ENCODE results near the gene MFN2. TPM values are rescaled to one million over a fixed set of nuclear protein-coding genes. Genes with fewer than 3 reads are reported as not detected.

The MFN2 gene
- total RNA-seq, 2 experiments from 2014 or later: 28.3 to 52.7 TPM

GRCh38 chr1:11977625-11978024 is 2.6 kb upstream of the MFN2 start:
- H3K27ac ChIP-seq (ENCODE audit: low read depth, low read length, poor library complexity, severe bottlenecking): no peak overlapping the region
- intact Hi-C loops (cut with micrococcal nuclease; ENCODE audit: unreplicated experiment): no loop called here
- DNase-seq (ENCODE audit: low spot score): no peak
- no peak overlapping the region for H3K4me3 ChIP-seq (ENCODE audit: low read depth, low read length, poor library complexity, severe bottlenecking)
- BruUV-seq (replicated peaks): no TSS peak
- ChIA-PET CTCF (ENCODE audit: unreplicated experiment) (no interaction called here), POLR2A (interaction anchor here (0.6 to 0.7 kb wide), 3 partner anchors 55 to 101 kb away, joined by 3 to 5 read pairs (median 4); no protein-coding TSS in a partner anchor)
- no peak overlapping the region for H3K4me2 ChIP-seq (ENCODE audit: low read length)
- H3K79me2 ChIP-seq (ENCODE audit: insufficient read depth, low read depth, low read length): peaks cover 22% of the 10 kb centered on the region
- TF ChIP-seq, protein P1, sequence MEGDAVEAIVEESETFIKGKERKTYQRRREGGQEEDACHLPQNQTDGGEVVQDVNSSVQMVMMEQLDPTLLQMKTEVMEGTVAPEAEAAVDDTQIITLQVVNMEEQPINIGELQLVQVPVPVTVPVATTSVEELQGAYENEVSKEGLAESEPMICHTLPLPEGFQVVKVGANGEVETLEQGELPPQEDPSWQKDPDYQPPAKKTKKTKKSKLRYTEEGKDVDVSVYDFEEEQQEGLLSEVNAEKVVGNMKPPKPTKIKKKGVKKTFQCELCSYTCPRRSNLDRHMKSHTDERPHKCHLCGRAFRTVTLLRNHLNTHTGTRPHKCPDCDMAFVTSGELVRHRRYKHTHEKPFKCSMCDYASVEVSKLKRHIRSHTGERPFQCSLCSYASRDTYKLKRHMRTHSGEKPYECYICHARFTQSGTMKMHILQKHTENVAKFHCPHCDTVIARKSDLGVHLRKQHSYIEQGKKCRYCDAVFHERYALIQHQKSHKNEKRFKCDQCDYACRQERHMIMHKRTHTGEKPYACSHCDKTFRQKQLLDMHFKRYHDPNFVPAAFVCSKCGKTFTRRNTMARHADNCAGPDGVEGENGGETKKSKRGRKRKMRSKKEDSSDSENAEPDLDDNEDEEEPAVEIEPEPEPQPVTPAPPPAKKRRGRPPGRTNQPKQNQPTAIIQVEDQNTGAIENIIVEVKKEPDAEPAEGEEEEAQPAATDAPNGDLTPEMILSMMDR (conservative IDR thresholded peaks at IDR 0.05; ENCODE audit: low read length): no peak
- no peak for TF ChIP-seq EZH2phosphoT487 (IDR thresholded peaks at IDR 0.05; ENCODE audit: borderline replicate concordance, low read depth, low read length)
- H3K9me2 ChIP-seq (ENCODE audit: insufficient read depth, low read length): no peaks in the 10 kb centered on the region
- H2AFZ ChIP-seq (ENCODE audit: low read length): no peak overlapping the region
- peaks cover 8% of the 10 kb centered on the region for H3K36me3 ChIP-seq (ENCODE audit: insufficient read depth, low read length)
- H4K20me1 ChIP-seq (ENCODE audit: insufficient read depth, low read length): no peaks in the 10 kb centered on the region
- peaks cover 21% of the 10 kb centered on the region for H3K4me1 ChIP-seq (ENCODE audit: insufficient read depth, low read length, poor library complexity, severe bottlenecking)
- no peaks in the 10 kb centered on the region for H3K9me3 ChIP-seq (ENCODE audit: low read length)

- Histone ChIP-seq H3K27ac (ENCODE audit: low read depth, low read length, poor library complexity, severe bottlenecking) (no peak overlapping the region), H3K36me3 (ENCODE audit: insufficient read depth, low read length) (peaks cover 15% of the 10 kb centered on the region), H3K79me2 (ENCODE audit: insufficient read depth, low read depth, low read length) (peaks cover 22% of the 10 kb centered on the region), H3K4me1 (ENCODE audit: insufficient read depth, low read length, poor library complexity, severe bottlenecking) (peaks cover 21% of the 10 kb centered on the region), H3K4me2 (ENCODE audit: low read length) (no peak overlapping the region), H2AFZ (ENCODE audit: low read length) (no peak overlapping the region), H4K20me1 (ENCODE audit: insufficient read depth, low read length) (no peaks in the 10 kb centered on the region), H3K9me2 (ENCODE audit: insufficient read depth, low read length) (no peaks in the 10 kb centered on the region), H3K9me3 (ENCODE audit: low read length) (no peaks in the 10 kb centered on the region), H3K4me3 (ENCODE audit: low read depth, low read length, poor library complexity, severe bottlenecking) (no peak overlapping the region)
- DNase-seq (ENCODE audit: low spot score): no peak
- intact Hi-C loops (cut with micrococcal nuclease; ENCODE audit: unreplicated experiment): no loop called here
- CTCF ChIA-PET (ENCODE audit: unreplicated experiment): no interaction called here
- no peak for TF ChIP-seq EZH2phosphoT487 (IDR thresholded peaks at IDR 0.05; ENCODE audit: borderline replicate concordance, low read depth, low read length)
- TF ChIP-seq, protein P1 (conservative IDR thresholded peaks at IDR 0.05; ENCODE audit: low read length): no peak
- POLR2A ChIA-PET: interaction anchor here (0.6 to 0.7 kb wide), 3 partner anchors 54 to 100 kb away, joined by 3 to 5 read pairs (median 4); no protein-coding TSS in a partner anchor
- no TSS peak for BruUV-seq (replicated peaks)
These were observed 1.9 kb upstream of the MFN2 start for GRCh38 chr1:11978301-11978700.

GRCh38 chr1:11979028-11979850 is 1.0 kb upstream of the MFN2 start:
- Histone ChIP-seq H3K4me3 (ENCODE audit: low read depth, low read length, poor library complexity, severe bottlenecking) (peak overlapping the region; percentile 93), H4K20me1 (ENCODE audit: insufficient read depth, low read length) (no peaks in the 10 kb centered on the region), H3K27ac (ENCODE audit: low read depth, low read length, poor library complexity, severe bottlenecking) (no peak overlapping the region), H3K9me3 (ENCODE audit: low read length) (no peaks in the 10 kb centered on the region), H3K4me2 (ENCODE audit: low read length) (peak overlapping the region; percentile 75), H3K36me3 (ENCODE audit: insufficient read depth, low read length) (peaks cover 24% of the 10 kb centered on the region), H3K4me1 (ENCODE audit: insufficient read depth, low read length, poor library complexity, severe bottlenecking) (peaks cover 21% of the 10 kb centered on the region), H3K79me2 (ENCODE audit: insufficient read depth, low read depth, low read length) (peaks cover 22% of the 10 kb centered on the region), H2AFZ (ENCODE audit: low read length) (peak overlapping the region; percentile 73; the same call in 1 of the 2 replicates), H3K9me2 (ENCODE audit: insufficient read depth, low read length) (no peaks in the 10 kb centered on the region)
- DNase-seq (ENCODE audit: low spot score): peak; percentile 7
- ChIA-PET POLR2A (interaction anchor here (0.6 to 2.2 kb wide), 5 partner anchors 12 to 156 kb away, joined by 3 to 9 read pairs (median 3); no protein-coding TSS in a partner anchor), CTCF (ENCODE audit: unreplicated experiment) (interaction anchor here (0.6 kb wide), 1 partner anchor 12 kb away, joined by 3 read pairs; no protein-coding TSS in a partner anchor)
- TF ChIP-seq, protein P1 (conservative IDR thresholded peaks at IDR 0.05; ENCODE audit: low read length): no peak
- no peak for TF ChIP-seq EZH2phosphoT487 (IDR thresholded peaks at IDR 0.05; ENCODE audit: borderline replicate concordance, low read depth, low read length)
- intact Hi-C loops (cut with micrococcal nuclease; ENCODE audit: unreplicated experiment): no loop called here
- no TSS peak for BruUV-seq (replicated peaks)
